Nephron (organoid): ENCODE results near the gene LRRC36.

Source experiments
- H3K27ac Mint-ChIP-seq, 3 experiments: 2 replicates each; pipeline ENCODE4 v1.8.0; 2020; ENCODE audit warnings: mixed read lengths in 3 of 3, mild to moderate bottlenecking in 2 of 3, moderate library complexity in 1 of 3
- H3K27me3 Mint-ChIP-seq: 2 replicates; pipeline ENCODE4 v1.8.0; 2021; ENCODE audit warnings: low read depth, mild to moderate bottlenecking, moderate library complexity, mixed read lengths
- H3K36me3 Mint-ChIP-seq: 2 replicates; pipeline ENCODE4 v1.8.0; 2020; ENCODE audit warnings: low read depth, mixed read lengths
- H3K4me1 Mint-ChIP-seq: 2 replicates; pipeline ENCODE4 v1.8.0; 2020; ENCODE audit warnings: mixed read lengths
- H3K4me3 Mint-ChIP-seq, 3 experiments: 2 replicates each; pipeline ENCODE4 v1.8.0; 2020; ENCODE audit warnings: mild to moderate bottlenecking in 3 of 3, mixed read lengths in 3 of 3, moderate library complexity in 2 of 3
- H3K9me3 Mint-ChIP-seq: 2 replicates; pipeline ENCODE4 v1.8.0; 2020; ENCODE audit warnings: mixed read lengths
- CTCF ChIP-seq, 3 experiments: fragments of 200-600 bp; sonication (generic); IDR thresholded peaks; one replicate each; pipeline ENCODE4 v1.5.0; 2021; ENCODE audit warnings: antibody characterized with exemption in 3 of 3; ENCODE audit not compliant: unreplicated experiment in 3 of 3

LRRC36 gene

GRCh38 chr16:67396159-67397035, 69.8 kb downstream of the LRRC36 start:
- H3K9me3 Mint-ChIP-seq, result no peaks in the 10 kb centered on the region
- peak overlapping the region; percentile 45 to 84 (median 84) for H3K27ac Mint-ChIP-seq
- peak overlapping the region; percentile 14 to 56 (median 51) for H3K4me3 Mint-ChIP-seq
- no peaks in the 10 kb centered on the region for H3K36me3 Mint-ChIP-seq
- TF ChIP-seq CTCF (IDR thresholded peaks at IDR 0.05; ENCODE audit: unreplicated experiment in 3 of 3), result no peak
- H3K4me1 Mint-ChIP-seq, result peaks cover 43% of the 10 kb centered on the region
- peaks cover 16% of the 10 kb centered on the region for H3K27me3 Mint-ChIP-seq

GRCh38 chr16:67397036-67397801, 70.6 kb downstream of the LRRC36 start:
- peaks cover 49% of the 10 kb centered on the region for H3K4me1 Mint-ChIP-seq
- H3K9me3 Mint-ChIP-seq, result no peaks in the 10 kb centered on the region
- H3K4me3 Mint-ChIP-seq, result peak overlapping the region; percentile 14 to 56 (median 25)
- no peak for TF ChIP-seq CTCF (IDR thresholded peaks at IDR 0.05; ENCODE audit: unreplicated experiment in 3 of 3)
- peaks cover 19% of the 10 kb centered on the region for H3K27me3 Mint-ChIP-seq
- no peaks in the 10 kb centered on the region for H3K36me3 Mint-ChIP-seq
- H3K27ac Mint-ChIP-seq, result peak overlapping the region; percentile 45 to 84 (median 84)

GRCh38 chr16:67397812-67398545, 71.4 kb downstream of the LRRC36 start:
- TF ChIP-seq CTCF (IDR thresholded peaks at IDR 0.05; ENCODE audit: unreplicated experiment in 3 of 3), result peak; percentile 20 to 45 (median 29)
- Mint-ChIP-seq H3K9me3 (no peaks in the 10 kb centered on the region), H3K36me3 (no peaks in the 10 kb centered on the region), H3K4me1 (peaks cover 43% of the 10 kb centered on the region), H3K27ac (peak overlapping the region in 2 of 3 experiments; percentile 37 to 41), H3K4me3 (no peak overlapping the region), H3K27me3 (peaks cover 16% of the 10 kb centered on the region)

DNA sequence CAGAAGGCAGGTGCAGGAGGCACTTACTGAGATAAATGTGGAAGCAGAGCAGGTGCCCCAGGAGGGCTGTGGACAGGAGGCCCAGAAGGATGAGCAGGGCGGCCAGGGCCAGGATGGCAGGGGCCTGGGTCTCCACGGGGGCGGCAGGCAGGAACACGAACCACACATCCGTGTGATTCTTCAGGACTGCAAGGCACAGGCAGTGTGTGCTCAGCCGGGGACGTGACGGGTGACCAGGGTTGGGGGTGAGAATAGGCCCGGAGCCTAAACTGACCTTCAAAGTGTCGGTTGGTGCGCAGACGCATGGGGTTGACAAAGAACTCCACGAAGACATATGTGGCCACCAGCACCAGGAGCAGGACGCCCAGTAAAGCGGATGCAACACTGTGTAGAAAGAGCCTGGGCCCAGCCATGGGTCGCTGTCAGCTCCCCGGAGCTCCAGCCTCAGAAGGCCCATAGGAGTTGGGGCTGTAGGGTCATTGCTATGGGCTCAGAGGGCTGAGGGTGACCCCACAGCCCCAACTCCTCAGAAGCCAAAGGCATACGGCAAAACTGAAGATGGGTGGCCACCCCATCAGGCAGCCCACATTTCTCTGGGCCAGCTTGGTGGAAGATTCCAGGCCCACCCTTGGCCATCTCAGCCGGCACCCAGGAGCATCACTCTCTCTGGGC, 72.1 kb downstream of the LRRC36 start:
- peaks cover 48% of the 10 kb centered on the region for H3K4me1 Mint-ChIP-seq
- no peaks in the 10 kb centered on the region for H3K9me3 Mint-ChIP-seq
- TF ChIP-seq CTCF (IDR thresholded peaks at IDR 0.05; ENCODE audit: unreplicated experiment in 3 of 3), result no peak
- H3K27me3 Mint-ChIP-seq, result peaks cover 17% of the 10 kb centered on the region
- peaks cover 3% of the 10 kb centered on the region for H3K36me3 Mint-ChIP-seq
- H3K27ac Mint-ChIP-seq, result no peak overlapping the region
- H3K4me3 Mint-ChIP-seq, result no peak overlapping the region

DNA sequence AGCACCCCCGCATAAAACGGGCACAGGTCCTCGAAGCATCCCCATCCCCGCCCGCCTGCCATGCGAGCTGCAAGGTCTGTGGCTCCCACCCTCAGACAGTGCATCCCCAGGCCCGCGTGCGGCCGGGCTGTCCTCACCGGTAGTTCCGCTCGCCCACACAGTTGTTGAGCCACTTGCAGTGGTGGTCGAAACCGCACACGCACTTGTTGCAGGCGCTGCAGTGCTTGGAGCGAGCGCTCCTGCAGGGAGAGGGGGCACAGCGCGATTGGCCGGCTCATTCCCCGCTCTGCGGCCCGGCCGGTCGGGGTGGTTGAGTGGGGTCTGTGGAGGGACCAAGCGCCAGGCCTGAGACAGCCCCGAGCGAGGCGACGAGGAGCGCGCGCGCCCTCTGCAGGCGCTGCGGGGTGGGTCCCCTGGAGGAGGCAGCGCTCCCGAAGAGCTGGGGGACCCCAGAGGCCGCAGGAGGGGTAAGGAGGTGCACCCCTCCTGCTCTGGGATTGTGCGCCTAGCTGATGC, 72.7 kb downstream of the LRRC36 start:
- peak; percentile 74 to 89 (median 85) for TF ChIP-seq CTCF (IDR thresholded peaks at IDR 0.05; ENCODE audit: unreplicated experiment in 3 of 3)
- H3K9me3 Mint-ChIP-seq, result no peaks in the 10 kb centered on the region
- H3K4me1 Mint-ChIP-seq, result peaks cover 44% of the 10 kb centered on the region
- no peak overlapping the region for H3K27ac Mint-ChIP-seq
- no peak overlapping the region for H3K4me3 Mint-ChIP-seq
- H3K27me3 Mint-ChIP-seq, result peaks cover 17% of the 10 kb centered on the region
- H3K36me3 Mint-ChIP-seq, result peaks cover 3% of the 10 kb centered on the region
